NOMO-1 (cell line): ENCODE measurements around the gene AADACL2.

Experiments used
- DNase-seq, 2 experiments: peaks; one replicate each; lab custom pipeline; 2025; ENCODE audit not compliant: unreplicated experiment in 2 of 2; lab: John Stamatoyannopoulos, UW

The AADACL2 gene

DNA sequence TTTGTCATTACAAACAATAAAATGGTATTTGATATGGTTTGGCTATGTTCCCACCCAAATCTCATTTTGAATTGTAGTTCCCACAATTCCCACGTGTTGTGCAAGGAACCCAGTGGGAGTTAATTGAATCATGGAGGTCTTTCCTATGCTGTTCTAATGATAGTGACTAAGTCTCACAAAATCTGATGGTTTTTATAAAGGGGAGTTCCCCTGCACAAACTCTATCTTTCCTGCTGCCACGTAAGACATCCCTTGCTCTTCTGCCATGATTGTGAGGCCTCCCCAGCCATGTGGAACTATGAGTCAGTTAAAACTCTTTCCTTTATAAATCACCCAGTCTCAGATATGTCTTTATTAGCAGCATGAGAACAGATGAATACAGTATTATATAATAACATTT lies 64.7 kb downstream of the AADACL2 start:
- DNase-seq = no peak

DNA sequence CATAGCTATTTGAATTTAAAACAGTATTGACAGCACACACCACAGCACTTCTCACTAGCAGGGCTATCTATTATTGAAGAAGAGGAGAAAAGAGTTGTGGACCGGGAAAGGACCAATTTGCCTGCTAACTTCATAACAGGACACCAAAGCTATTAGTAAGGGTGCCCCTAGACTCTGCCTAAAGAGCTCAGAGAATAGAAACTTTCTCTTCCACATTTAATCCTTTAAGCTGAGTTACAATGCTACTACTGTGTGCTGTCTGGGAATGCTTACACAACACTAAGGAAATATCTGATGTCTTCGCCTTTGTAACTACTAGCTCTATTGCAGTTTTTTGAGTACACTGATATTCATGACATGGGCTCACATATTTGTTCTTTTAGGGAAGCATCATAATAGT lies 66.7 kb downstream of the AADACL2 start:
- no peak for DNase-seq

DNA sequence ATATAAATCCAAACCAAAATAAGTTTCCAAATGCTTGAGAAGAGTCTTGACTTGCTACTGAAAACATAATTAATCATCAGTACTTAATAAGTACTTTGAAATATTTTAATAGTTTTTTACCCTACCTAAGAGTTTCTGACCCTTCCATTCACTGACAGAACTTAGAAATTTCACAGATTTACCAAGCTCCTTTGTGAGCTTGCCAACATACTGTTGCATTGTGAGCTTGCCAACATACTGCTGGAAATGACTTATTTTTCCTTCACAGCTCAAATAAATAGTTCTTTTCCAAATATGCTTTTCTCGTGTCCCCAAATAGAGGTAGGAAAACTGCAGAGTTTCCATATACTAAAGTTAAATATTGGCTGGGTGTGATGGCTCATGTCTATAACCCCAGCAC lies 70.5 kb downstream of the AADACL2 start:
- no peak for DNase-seq

DNA sequence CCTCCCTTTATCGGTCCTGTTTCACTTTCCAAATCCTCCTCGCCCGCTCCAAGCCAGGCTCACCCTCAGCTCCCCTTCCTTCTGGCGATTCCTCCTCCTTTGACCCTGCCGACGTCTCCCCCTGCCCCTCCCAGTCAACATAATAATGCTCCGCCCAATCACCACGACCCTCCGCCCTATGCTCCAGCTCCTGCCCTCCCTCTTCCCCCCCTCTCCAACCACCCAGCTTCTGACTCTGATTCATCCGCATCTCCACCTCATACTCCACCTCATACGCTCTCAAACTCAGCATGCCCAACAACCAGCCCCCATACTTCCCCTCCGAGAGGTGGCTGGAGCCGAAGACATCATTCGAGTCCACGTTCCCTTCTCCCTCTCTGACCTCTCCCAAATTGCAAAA lies 73.1 kb downstream of the AADACL2 start:
- DNase-seq = no peak
